Common myeloid progenitor, CD34-positive (primary cell): ENCODE data around the gene IL10RA.
A peak's percentile ranks its signal among the peaks of the same experiment; 100 is the strongest.
"Not testable (repeated sequence)": the region's sequence is repeated elsewhere in the genome, so short reads cannot be mapped to it uniquely, and the experiment has no call there.

Experiments
- CTCF ChIA-PET: fragments of 350-600 bp; sonication (Branson Sonifier 250); formaldehyde crosslinking; loops from one replicate; lab custom pipeline; 2021; ENCODE audit warnings: antibody characterized with exemption; lab: Charles Lee
- POLR2A ChIA-PET: fragments of 350-600 bp; sonication (Branson Sonifier 250); formaldehyde crosslinking; loops from one replicate; lab custom pipeline; 2021; ENCODE audit warnings: antibody characterized with exemption; lab: Charles Lee
- DNase-seq, 3 donors: peaks; one replicate each; pipeline versions ENCODE4 v3.0.0 to v3.0.0-alpha.2; 2013
- H3K27ac ChIP-seq, 2 experiments: 1 replicate in 1 of 2; 2 replicates in 1 of 2; pipeline ENCODE4 v1.7.0; 2013; ENCODE audit warnings: inconsistent platforms in 2 of 2, low read length in 2 of 2, mild to moderate bottlenecking in 2 of 2, low read depth in 1 of 2, moderate library complexity in 1 of 2; ENCODE audit not compliant: severe bottlenecking in 2 of 2, insufficient read depth in 1 of 2, poor library complexity in 1 of 2
- H3K27me3 ChIP-seq, 5 experiments: replicated peaks in 2 of 5; 1 replicate in 3 of 5; 2 replicates in 2 of 5; pipeline versions ENCODE4 v1.6.1 to v1.7.0; 2013; ENCODE audit warnings: low read length in 4 of 5, mild to moderate bottlenecking in 2 of 5, moderate library complexity in 2 of 5, inconsistent platforms in 1 of 5; ENCODE audit not compliant: insufficient read depth in 5 of 5, control insufficient read depth in 4 of 5
- H3K36me3 ChIP-seq, 4 experiments: 1 replicate in 2 of 4; 2 replicates in 2 of 4; pipeline versions ENCODE4 v1.6.1 to v1.7.0; 2013; ENCODE audit warnings: low read length in 3 of 4, control low read depth in 1 of 4, mild to moderate bottlenecking in 1 of 4; ENCODE audit not compliant: control insufficient read depth in 4 of 4, insufficient read depth in 4 of 4
- H3K4me1 ChIP-seq, 4 experiments: 1 replicate in 3 of 4; 2 replicates in 1 of 4; pipeline versions ENCODE4 v1.6.1 to v1.7.1; 2013; ENCODE audit warnings: low read length in 3 of 4, mild to moderate bottlenecking in 3 of 4, control low read depth in 1 of 4, inconsistent platforms in 1 of 4, moderate library complexity in 1 of 4; ENCODE audit not compliant: control insufficient read depth in 4 of 4, insufficient read depth in 4 of 4; ENCODE audit errors: control extremely low read depth in 1 of 4
- H3K4me3 ChIP-seq, 7 experiments: 1 replicate in 4 of 7; 2 replicates in 3 of 7; pipeline versions ENCODE4 v1.5.1 to v1.7.0; 2013; ENCODE audit warnings: mild to moderate bottlenecking in 7 of 7, low read length in 6 of 7, moderate library complexity in 6 of 7, inconsistent platforms in 2 of 7, low read depth in 2 of 7, control low read depth in 1 of 7; ENCODE audit not compliant: insufficient read depth in 4 of 7, control insufficient read depth in 1 of 7; ENCODE audit errors: extremely low read depth in 1 of 7
- H3K9me3 ChIP-seq, 5 experiments: 1 replicate in 4 of 5; 2 replicates in 1 of 5; pipeline versions ENCODE4 v1.6.1 to v1.7.1; 2013; ENCODE audit warnings: low read length in 4 of 5, mild to moderate bottlenecking in 2 of 5, inconsistent platforms in 1 of 5, low read depth in 1 of 5, moderate library complexity in 1 of 5; ENCODE audit not compliant: control insufficient read depth in 4 of 5, insufficient read depth in 2 of 5; ENCODE audit errors: control extremely low read depth in 1 of 5
- WGBS: methylation state at CpG from one replicate; pipeline ENCODE4 v1.1.5; 2013; ENCODE audit not compliant: insufficient coverage; 5-methylcytosine and 5-hydroxymethylcytosine counted together

The IL10RA gene

GRCh38 chr11:118005224-118006152, 19.3 kb downstream of the IL10RA start:
- WGBS, result 98% methylated on average over 10 of the region's 12 CpGs
- Histone ChIP-seq H3K36me3 (no peaks in the 10 kb centered on the region), H3K27ac (no peak overlapping the region), H3K4me1 (peaks cover 14 to 72% (median 54%) of the 10 kb centered on the region in 4 experiments), H3K4me3 (no peak overlapping the region), H3K27me3 (no peaks in the 10 kb centered on the region), H3K9me3 (no peaks in the 10 kb centered on the region)
- POLR2A ChIA-PET, result no interaction called here
- CTCF ChIA-PET, result interaction anchor here (0.7 to 1.6 kb wide), 7 partner anchors 10 to 184 kb away, joined by 3 to 5 read pairs (median 3); partner anchors contain the start of gene IL10RA
- DNase-seq, result no peak

DNA sequence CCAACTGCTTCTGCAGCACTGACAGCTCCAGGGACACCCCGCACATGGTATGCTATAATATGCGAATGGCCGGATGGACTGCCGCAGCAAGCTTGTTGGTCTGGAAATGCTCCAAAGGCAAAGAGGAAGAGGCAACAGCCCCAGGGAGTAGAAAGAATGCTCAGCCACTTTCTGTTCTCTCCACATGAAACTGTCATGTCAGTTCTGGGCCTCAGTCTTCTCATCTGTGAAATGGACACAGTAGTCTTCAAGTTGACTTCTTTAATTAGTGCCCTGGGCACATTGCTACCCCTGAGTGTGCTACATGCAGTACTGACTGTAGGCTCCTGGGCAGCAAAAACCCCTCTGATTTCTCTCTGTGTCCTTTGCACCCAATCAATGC, 19.9 kb downstream of the IL10RA start:
- POLR2A ChIA-PET, result no interaction called here
- Histone ChIP-seq H3K4me3 (no peak overlapping the region), H3K27ac (no peak overlapping the region), H3K36me3 (no peaks in the 10 kb centered on the region), H3K9me3 (no peaks in the 10 kb centered on the region), H3K27me3 (no peaks in the 10 kb centered on the region), H3K4me1 (peaks cover 14 to 74% (median 61%) of the 10 kb centered on the region in 4 experiments)
- CTCF ChIA-PET, result interaction anchor here (1.5 kb wide), 2 partner anchors 9 kb away, joined by 3 to 6 read pairs; no protein-coding TSS in a partner anchor
- WGBS, result 93% methylated on average over 2 of the region's 4 CpGs
- no peak for DNase-seq

DNA sequence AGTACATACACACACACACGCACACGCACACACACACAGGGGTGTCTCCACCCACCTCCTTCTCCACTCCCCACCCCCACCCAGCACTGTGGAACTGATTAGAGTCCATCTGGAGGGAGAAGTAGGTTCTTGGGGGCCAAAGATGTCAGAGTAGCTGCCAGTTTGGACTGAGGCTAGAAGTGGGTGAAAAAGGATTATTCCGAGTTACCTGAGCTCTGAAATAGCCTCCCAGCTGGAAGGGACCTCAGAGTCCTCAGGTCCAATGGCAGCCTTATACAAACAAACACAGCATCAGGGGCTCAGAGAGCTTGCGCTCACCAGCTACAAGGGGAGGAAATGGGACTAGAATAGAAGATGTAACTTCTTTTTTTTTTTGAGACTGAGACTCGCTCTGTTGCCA, 20.8 kb downstream of the IL10RA start:
- Histone ChIP-seq H3K27ac (no peak overlapping the region), H3K4me1 (peaks cover 19 to 74% (median 62%) of the 10 kb centered on the region in 4 experiments)
- no peak for DNase-seq

GRCh38 chr11:118007563-118008270, 21.5 kb downstream of the IL10RA start:
- H3K9me3 ChIP-seq, POLR2A ChIA-PET, H3K27me3 ChIP-seq, H3K4me3 ChIP-seq, H3K36me3 ChIP-seq: not testable (repeated sequence)
- DNase-seq, result peak in 2 of 3 donors; percentile 61 to 64
- CTCF ChIA-PET, result interaction anchor here (0.8 to 1.5 kb wide), 2 partner anchors 10 to 14 kb away, joined by 5 to 6 read pairs; no protein-coding TSS in a partner anchor
- WGBS, result 55% methylated on average over 10 of the region's 11 CpGs
- Histone ChIP-seq H3K4me1 (peaks cover 18 to 74% (median 62%) of the 10 kb centered on the region in 4 experiments), H3K27ac (peak overlapping the region in 1 of 2 experiments; percentile 40)

More for the DNA sequence above, 20.8 kb downstream of the IL10RA start:
- Histone ChIP-seq H3K27me3 (no peaks in the 10 kb centered on the region), H3K9me3 (no peaks in the 10 kb centered on the region), H3K4me3 (no peak overlapping the region), H3K36me3 (no peaks in the 10 kb centered on the region)
- ChIA-PET CTCF (interaction anchor here (0.8 to 1.5 kb wide), 3 partner anchors 10 to 56 kb away, joined by 4 to 6 read pairs (median 5); no protein-coding TSS in a partner anchor), POLR2A (no interaction called here)
- 100% methylated on average over 1 of the region's 5 CpGs for WGBS

GRCh38 chr11:118008271-118008911, 22.2 kb downstream of the IL10RA start:
- peaks cover 14 to 74% (median 62%) of the 10 kb centered on the region in 4 experiments for H3K4me1 ChIP-seq
- CTCF ChIA-PET, result interaction anchor here (1.0 kb wide), 1 partner anchor 61 kb away, joined by 4 read pairs; no protein-coding TSS in a partner anchor
- peak overlapping the region in 1 of 2 experiments; percentile 40 for H3K27ac ChIP-seq
- DNase-seq, result no peak
- POLR2A ChIA-PET, result no interaction called here
- H3K27me3 ChIP-seq, result no peaks in the 10 kb centered on the region
- peak overlapping the region in 1 of 7 experiments; percentile 42 for H3K4me3 ChIP-seq
- no peaks in the 10 kb centered on the region for H3K9me3 ChIP-seq
- WGBS, result 48% methylated on average over 2 of the region's 4 CpGs
- H3K36me3 ChIP-seq, result no peaks in the 10 kb centered on the region

GRCh38 chr11:118009864-118010737, 23.9 kb downstream of the IL10RA start:
- Histone ChIP-seq H3K9me3 (no peaks in the 10 kb centered on the region), H3K4me1 (peaks cover 16 to 87% (median 74%) of the 10 kb centered on the region in 4 experiments), H3K27ac (peak overlapping the region in 1 of 2 experiments; percentile 67), H3K27me3 (no peaks in the 10 kb centered on the region), H3K36me3 (no peaks in the 10 kb centered on the region), H3K4me3 (no peak overlapping the region)
- WGBS, result 89% methylated on average over 7 of the region's 9 CpGs
- no peak for DNase-seq
- POLR2A ChIA-PET, result no interaction called here
- CTCF ChIA-PET, result interaction anchor here (0.9 to 1.3 kb wide), 3 partner anchors 13 to 59 kb away, joined by 3 to 4 read pairs (median 4); no protein-coding TSS in a partner anchor
